Stimulated activated CD4-positive, alpha-beta T cell treated with anti-CD3 and anti-CD28 coated beads, Interleukin-4, amount 100 ng/mL, for 24 hours (primary cell): Measurements from ENCODE around the gene TGFB2.

Experiments
- DNase-seq: peaks from one replicate; pipeline ENCODE4 v3.0.0-alpha.2; 2020

The TGFB2 gene

GRCh38 chr1:218394989-218395388 lies 49.9 kb downstream of the TGFB2 start:
- DNase-seq, result no peak

- DNase-seq, result no peak
These were observed 50.8 kb downstream of the TGFB2 start for GRCh38 chr1:218395916-218396315.

GRCh38 chr1:218397752-218398339 lies 52.7 kb downstream of the TGFB2 start:
- no peak for DNase-seq

GRCh38 chr1:218400624-218401023 lies 55.5 kb downstream of the TGFB2 start:
- DNase-seq, result no peak

- no peak for DNase-seq
These were observed 56.4 kb downstream of the TGFB2 start for GRCh38 chr1:218401441-218401997.

GRCh38 chr1:218401998-218402785 lies 57.1 kb downstream of the TGFB2 start:
- DNase-seq, result no peak

GRCh38 chr1:218402786-218403120 lies 57.6 kb downstream of the TGFB2 start:
- no peak for DNase-seq

GRCh38 chr1:218403300-218403699 lies 58.2 kb downstream of the TGFB2 start:
- DNase-seq, result no peak

- no peak for DNase-seq
These were observed 62.5 kb downstream of the TGFB2 start for GRCh38 chr1:218407630-218408029.

- DNase-seq, result no peak
These were observed 63.0 kb downstream of the TGFB2 start for GRCh38 chr1:218408135-218408534.

- no peak for DNase-seq
These were observed 63.8 kb downstream of the TGFB2 start for GRCh38 chr1:218408942-218409341.

- DNase-seq, result no peak
These were observed 64.9 kb downstream of the TGFB2 start for GRCh38 chr1:218409946-218410510.

- DNase-seq, result no peak
These were observed 66.0 kb downstream of the TGFB2 start for GRCh38 chr1:218411101-218411500.

GRCh38 chr1:218412171-218412570 lies 67.0 kb downstream of the TGFB2 start:
- no peak for DNase-seq

GRCh38 chr1:218413179-218413578 lies 68.0 kb downstream of the TGFB2 start:
- no peak for DNase-seq

- no peak for DNase-seq
These were observed 69.1 kb downstream of the TGFB2 start for GRCh38 chr1:218414060-218414728.

GRCh38 chr1:218415726-218416125 lies 70.6 kb downstream of the TGFB2 start:
- no peak for DNase-seq

GRCh38 chr1:218421531-218421930 lies 76.4 kb downstream of the TGFB2 start:
- DNase-seq, result no peak

GRCh38 chr1:218424502-218424901 lies 79.4 kb downstream of the TGFB2 start:
- no peak for DNase-seq

- no peak for DNase-seq
These were observed 80.7 kb downstream of the TGFB2 start for GRCh38 chr1:218425647-218426342.

GRCh38 chr1:218426343-218426657 lies 81.2 kb downstream of the TGFB2 start:
- DNase-seq, result no peak

GRCh38 chr1:218429301-218429700 lies 84.2 kb downstream of the TGFB2 start:
- DNase-seq, result no peak

GRCh38 chr1:218430346-218430745 lies 85.2 kb downstream of the TGFB2 start:
- DNase-seq, result no peak
